ENCODE results near the gene ANKRD23. TPM values are rescaled to one million over a fixed set of nuclear protein-coding genes. Genes with fewer than 3 reads are reported as not detected.

ANKRD23 gene
- total RNA-seq, 1 donor from 2014 or later = 5.7 TPM

DNA sequence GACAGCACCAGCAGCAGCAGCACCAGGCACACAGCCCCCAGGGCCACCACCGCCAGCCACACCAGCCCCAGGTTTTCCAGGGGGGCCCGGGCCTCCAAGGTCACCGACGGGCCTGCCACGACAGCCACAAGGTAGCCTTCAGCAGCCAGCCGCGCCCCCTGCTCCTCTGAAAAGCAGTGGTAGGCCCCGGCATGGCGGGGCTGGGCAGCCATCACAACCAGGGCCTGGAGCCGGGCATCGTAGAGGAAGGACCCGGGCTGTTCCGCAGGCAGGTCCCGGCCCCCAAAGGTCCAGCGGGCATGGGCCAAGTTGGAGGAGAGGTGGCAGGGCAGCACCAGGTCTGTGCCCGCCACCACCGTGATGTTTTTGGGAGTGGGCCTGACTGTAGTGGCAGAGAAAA is 17.3 kb upstream of the ANKRD23 start:
- peaks cover 5% of the 10 kb centered on the region for H3K9me3 Mint-ChIP-seq (ENCODE audit: unreplicated experiment)
- TF ChIP-seq, protein P1, sequence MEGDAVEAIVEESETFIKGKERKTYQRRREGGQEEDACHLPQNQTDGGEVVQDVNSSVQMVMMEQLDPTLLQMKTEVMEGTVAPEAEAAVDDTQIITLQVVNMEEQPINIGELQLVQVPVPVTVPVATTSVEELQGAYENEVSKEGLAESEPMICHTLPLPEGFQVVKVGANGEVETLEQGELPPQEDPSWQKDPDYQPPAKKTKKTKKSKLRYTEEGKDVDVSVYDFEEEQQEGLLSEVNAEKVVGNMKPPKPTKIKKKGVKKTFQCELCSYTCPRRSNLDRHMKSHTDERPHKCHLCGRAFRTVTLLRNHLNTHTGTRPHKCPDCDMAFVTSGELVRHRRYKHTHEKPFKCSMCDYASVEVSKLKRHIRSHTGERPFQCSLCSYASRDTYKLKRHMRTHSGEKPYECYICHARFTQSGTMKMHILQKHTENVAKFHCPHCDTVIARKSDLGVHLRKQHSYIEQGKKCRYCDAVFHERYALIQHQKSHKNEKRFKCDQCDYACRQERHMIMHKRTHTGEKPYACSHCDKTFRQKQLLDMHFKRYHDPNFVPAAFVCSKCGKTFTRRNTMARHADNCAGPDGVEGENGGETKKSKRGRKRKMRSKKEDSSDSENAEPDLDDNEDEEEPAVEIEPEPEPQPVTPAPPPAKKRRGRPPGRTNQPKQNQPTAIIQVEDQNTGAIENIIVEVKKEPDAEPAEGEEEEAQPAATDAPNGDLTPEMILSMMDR (IDR thresholded peaks at IDR 0.05; ENCODE audit: partially characterized antibody, unreplicated experiment) = no peak
- no peak for DNase-seq
- no peak overlapping the region for H3K4me3 Mint-ChIP-seq (ENCODE audit: unreplicated experiment)
- peaks cover 22% of the 10 kb centered on the region for H3K4me1 Mint-ChIP-seq (ENCODE audit: low read depth, unreplicated experiment)
- no peaks in the 10 kb centered on the region for H3K36me3 Mint-ChIP-seq (ENCODE audit: unreplicated experiment)
- H3K27me3 Mint-ChIP-seq (ENCODE audit: unreplicated experiment) = peaks cover 6% of the 10 kb centered on the region
- H3K27ac Mint-ChIP-seq (ENCODE audit: unreplicated experiment) = no peak overlapping the region

DNA sequence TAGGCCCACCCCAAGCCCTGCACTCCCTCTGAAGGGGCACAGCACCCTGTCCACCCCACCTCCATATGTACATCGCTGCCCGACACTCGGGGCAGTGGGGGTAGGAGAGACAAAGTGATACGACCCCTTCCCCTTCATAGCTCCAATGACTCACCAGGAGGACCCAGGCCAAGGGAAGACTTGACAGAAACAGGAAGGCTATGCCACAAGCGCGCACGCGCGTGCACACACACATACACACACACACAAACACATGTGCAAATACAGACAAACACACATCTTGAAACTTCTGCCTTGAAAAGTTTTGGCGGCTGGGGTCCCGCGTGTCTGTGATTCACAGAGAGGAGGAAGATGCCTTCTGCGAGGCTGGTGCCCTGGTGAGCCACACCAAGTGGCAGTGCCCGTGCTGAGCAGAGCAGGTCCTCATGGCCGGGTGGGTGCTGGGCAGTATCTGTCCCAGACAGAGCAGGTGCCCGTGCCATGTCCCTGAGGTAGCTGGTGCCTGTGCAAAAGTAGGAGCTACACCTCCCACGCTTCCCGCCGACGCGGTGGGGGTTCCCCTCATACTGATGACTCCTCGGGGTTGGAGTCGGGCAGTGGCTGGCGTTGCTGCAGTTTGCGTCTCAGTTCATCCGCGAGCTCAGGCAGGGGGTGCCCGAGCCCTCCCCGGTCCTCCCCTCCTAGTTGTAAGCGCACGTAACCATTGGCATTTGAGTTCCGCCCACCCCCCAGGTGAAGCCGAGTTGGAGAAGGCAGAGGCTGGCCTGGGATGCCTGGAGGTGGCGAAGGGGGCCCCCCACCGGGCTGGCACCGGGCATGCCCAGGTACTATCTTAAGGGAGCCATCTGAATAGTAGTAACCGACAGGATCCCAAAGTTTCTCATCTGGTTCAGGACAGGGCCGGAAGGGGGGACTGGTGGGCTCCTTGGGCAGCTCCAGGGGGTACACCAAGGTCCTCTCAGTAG is 16.5 kb upstream of the ANKRD23 start:
- Mint-ChIP-seq H3K4me3 (ENCODE audit: unreplicated experiment) (no peak overlapping the region), H3K27ac (ENCODE audit: unreplicated experiment) (peak overlapping the region; percentile 24), H3K4me1 (ENCODE audit: low read depth, unreplicated experiment) (peaks cover 18% of the 10 kb centered on the region), H3K9me3 (ENCODE audit: unreplicated experiment) (peaks cover 5% of the 10 kb centered on the region), H3K27me3 (ENCODE audit: unreplicated experiment) (peaks cover 7% of the 10 kb centered on the region), H3K36me3 (ENCODE audit: unreplicated experiment) (no peaks in the 10 kb centered on the region)
- TF ChIP-seq, protein P1 (IDR thresholded peaks at IDR 0.05; ENCODE audit: partially characterized antibody, unreplicated experiment) = no peak
- DNase-seq = no peak

DNA sequence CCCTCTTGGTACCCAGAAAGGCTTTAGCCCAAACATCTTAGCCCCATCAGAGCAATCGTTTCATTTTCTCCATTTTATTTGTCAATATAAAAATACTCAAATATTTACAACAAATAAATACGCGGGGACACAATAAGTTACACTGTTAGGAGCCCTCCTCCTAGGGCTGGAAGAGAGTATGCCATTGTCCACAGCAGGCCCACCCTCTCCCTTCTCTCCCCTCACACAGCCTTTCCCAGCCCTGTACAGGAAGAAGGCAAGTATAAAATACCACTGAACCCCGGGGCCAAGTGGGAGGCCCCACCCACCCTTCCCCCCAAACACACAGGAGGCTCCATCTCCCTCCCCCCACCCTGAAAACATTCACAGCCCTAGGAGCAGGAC is 15.9 kb upstream of the ANKRD23 start:
- TF ChIP-seq, protein P1 (IDR thresholded peaks at IDR 0.05; ENCODE audit: partially characterized antibody, unreplicated experiment) = no peak
- peaks cover 18% of the 10 kb centered on the region for H3K4me1 Mint-ChIP-seq (ENCODE audit: low read depth, unreplicated experiment)
- DNase-seq = no peak
- no peaks in the 10 kb centered on the region for H3K36me3 Mint-ChIP-seq (ENCODE audit: unreplicated experiment)
- peak overlapping the region; percentile 72 for H3K27ac Mint-ChIP-seq (ENCODE audit: unreplicated experiment)
- H3K27me3 Mint-ChIP-seq (ENCODE audit: unreplicated experiment) = peaks cover 7% of the 10 kb centered on the region
- peaks cover 5% of the 10 kb centered on the region for H3K9me3 Mint-ChIP-seq (ENCODE audit: unreplicated experiment)
- H3K4me3 Mint-ChIP-seq (ENCODE audit: unreplicated experiment) = peak overlapping the region; percentile 74

DNA sequence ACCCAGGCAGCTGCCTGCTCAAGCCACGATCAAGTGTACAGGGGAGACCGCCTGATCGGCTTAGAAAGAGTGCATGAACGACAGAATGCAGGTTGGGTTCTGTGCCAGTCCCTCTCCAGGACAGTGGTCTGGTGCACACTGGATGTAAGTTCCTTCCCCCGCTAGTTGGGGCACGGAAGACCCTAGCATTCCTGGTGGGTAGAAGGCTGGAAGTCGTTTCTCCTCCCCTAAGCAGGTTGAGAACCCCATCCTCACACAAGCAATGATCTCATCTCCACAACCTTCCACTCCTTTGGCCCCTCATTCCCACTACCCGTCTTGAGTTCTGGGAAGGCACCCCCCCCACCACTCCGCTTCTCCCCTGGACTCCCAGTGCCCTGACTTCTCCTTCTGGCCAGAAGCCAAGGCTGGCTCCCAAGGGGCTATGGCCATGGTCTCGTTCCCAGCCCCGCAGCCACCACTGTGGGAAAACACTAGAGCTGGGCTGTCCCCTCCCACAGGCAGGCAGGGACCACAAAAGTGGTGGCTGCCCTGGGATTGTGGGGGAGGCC is 15.4 kb upstream of the ANKRD23 start:
- peak; percentile 71 for DNase-seq
- Mint-ChIP-seq H3K9me3 (ENCODE audit: unreplicated experiment) (peaks cover 5% of the 10 kb centered on the region), H3K4me1 (ENCODE audit: low read depth, unreplicated experiment) (peaks cover 18% of the 10 kb centered on the region), H3K4me3 (ENCODE audit: unreplicated experiment) (peak overlapping the region; percentile 74), H3K27me3 (ENCODE audit: unreplicated experiment) (peaks cover 7% of the 10 kb centered on the region), H3K27ac (ENCODE audit: unreplicated experiment) (peak overlapping the region; percentile 72), H3K36me3 (ENCODE audit: unreplicated experiment) (no peaks in the 10 kb centered on the region)
- TF ChIP-seq, protein P1 (IDR thresholded peaks at IDR 0.05; ENCODE audit: partially characterized antibody, unreplicated experiment) = no peak
